Ascending aorta (tissue), 2 donors: ENCODE data around the gene KANSL2. TPM values are rescaled to one million over a fixed set of nuclear protein-coding genes. Genes with fewer than 3 reads are reported as not detected.
"Not testable (repeated sequence)": the region's sequence is repeated elsewhere in the genome, so short reads cannot be mapped to it uniquely, and the experiment has no call there.

Experiments used
- DNase-seq, 2 donors: peaks; one replicate each; pipeline ENCODE4 v3.0.0-alpha.2; 2019; ENCODE audit warnings: low spot score in 2 of 2
- H3K27ac ChIP-seq, 2 donors: fragments of 200-600 bp; sonication (generic); one replicate each; pipeline ENCODE4 v1.5.1; 2016 to 2017; ENCODE audit warnings: mild to moderate bottlenecking in 1 of 2
- H3K27me3 ChIP-seq: fragments of 200-600 bp; sonication (generic); one replicate; pipeline ENCODE4 v1.5.1; 2017
- H3K36me3 ChIP-seq, 2 donors: fragments of 200-600 bp; sonication (generic); one replicate each; pipeline ENCODE4 v1.5.1; 2016
- H3K4me1 ChIP-seq, 2 donors: fragments of 200-600 bp; sonication (generic); one replicate each; pipeline ENCODE4 v1.5.1; 2016 to 2017; ENCODE audit warnings: mild to moderate bottlenecking in 1 of 2
- H3K4me3 ChIP-seq, 2 donors: fragments of 200-600 bp; sonication (generic); one replicate each; pipeline ENCODE4 v1.5.1; 2016 to 2017; ENCODE audit warnings: mild to moderate bottlenecking in 1 of 2
- H3K9me3 ChIP-seq, 2 donors: fragments of 200-600 bp; sonication (generic); one replicate each; pipeline ENCODE4 v1.5.1; 2016
- intact Hi-C: fragments of 100-400 bp; cut with DNase I; formaldehyde crosslinking; loops from one replicate; pipeline ENCODE4 v1.15.1; 2023
- total RNA-seq: library from RNA; depleted of rRNA; stranded (reverse); fragments of >200 nt; gene quantifications from one replicate; pipeline ENCODE4 v1.1.0, GENCODE V29; 2016
- TF ChIP-seq, protein P1 (sequence below), 3 experiments: fragments of 200-600 bp in 2 of 3; fragments of 450-650 bp in 1 of 3; sonication (generic) in 2 of 3; IDR thresholded peaks; one replicate each; pipeline ENCODE4 v1.5.1; 2016 to 2019; ENCODE audit warnings: antibody characterized with exemption in 3 of 3, mild to moderate bottlenecking in 1 of 3, moderate library complexity in 1 of 3

Gene KANSL2
- total RNA-seq, 1 donor from 2014 or later: 30.1 TPM

- H3K9me3 ChIP-seq: no peaks in the 10 kb centered on the region
- TF ChIP-seq, protein P1, sequence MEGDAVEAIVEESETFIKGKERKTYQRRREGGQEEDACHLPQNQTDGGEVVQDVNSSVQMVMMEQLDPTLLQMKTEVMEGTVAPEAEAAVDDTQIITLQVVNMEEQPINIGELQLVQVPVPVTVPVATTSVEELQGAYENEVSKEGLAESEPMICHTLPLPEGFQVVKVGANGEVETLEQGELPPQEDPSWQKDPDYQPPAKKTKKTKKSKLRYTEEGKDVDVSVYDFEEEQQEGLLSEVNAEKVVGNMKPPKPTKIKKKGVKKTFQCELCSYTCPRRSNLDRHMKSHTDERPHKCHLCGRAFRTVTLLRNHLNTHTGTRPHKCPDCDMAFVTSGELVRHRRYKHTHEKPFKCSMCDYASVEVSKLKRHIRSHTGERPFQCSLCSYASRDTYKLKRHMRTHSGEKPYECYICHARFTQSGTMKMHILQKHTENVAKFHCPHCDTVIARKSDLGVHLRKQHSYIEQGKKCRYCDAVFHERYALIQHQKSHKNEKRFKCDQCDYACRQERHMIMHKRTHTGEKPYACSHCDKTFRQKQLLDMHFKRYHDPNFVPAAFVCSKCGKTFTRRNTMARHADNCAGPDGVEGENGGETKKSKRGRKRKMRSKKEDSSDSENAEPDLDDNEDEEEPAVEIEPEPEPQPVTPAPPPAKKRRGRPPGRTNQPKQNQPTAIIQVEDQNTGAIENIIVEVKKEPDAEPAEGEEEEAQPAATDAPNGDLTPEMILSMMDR (IDR thresholded peaks at IDR 0.05): no peak
- H3K27me3 ChIP-seq: no peaks in the 10 kb centered on the region
- DNase-seq: no peak
- H3K4me3 ChIP-seq: no peak overlapping the region
- intact Hi-C loops: no loop called here
- peaks cover 0 to 18% of the 10 kb centered on the region in 2 donors for H3K36me3 ChIP-seq
- no peak overlapping the region for H3K27ac ChIP-seq
- H3K4me1 ChIP-seq: no peaks in the 10 kb centered on the region
Observed at GRCh38 chr12:48640854-48641253, 41.2 kb downstream of the KANSL2 start.

DNA sequence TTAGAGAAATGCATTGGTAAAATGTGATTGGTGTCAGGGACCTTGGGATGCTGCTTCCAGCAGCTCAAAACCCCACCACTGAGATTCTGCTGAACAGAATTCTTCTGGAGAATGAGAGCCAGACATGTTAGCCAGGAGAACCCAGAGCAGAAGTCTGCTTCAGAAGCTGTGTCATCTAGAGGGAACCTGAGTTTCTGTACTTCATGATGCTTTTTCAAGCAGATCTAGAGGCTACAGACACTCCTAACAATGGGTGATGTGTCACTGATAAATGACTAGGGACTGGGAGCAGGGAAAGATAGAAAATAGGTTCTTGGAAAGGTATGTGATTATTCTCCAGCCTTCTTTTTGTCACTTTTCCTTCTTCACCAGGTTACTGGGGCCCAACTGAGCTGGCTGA is 41.6 kb downstream of the KANSL2 start:
- Histone ChIP-seq H3K9me3 (no peaks in the 10 kb centered on the region), H3K36me3 (peaks cover 0 to 18% of the 10 kb centered on the region in 2 donors), H3K27ac (no peak overlapping the region), H3K4me3 (no peak overlapping the region), H3K27me3 (no peaks in the 10 kb centered on the region), H3K4me1 (no peaks in the 10 kb centered on the region)
- DNase-seq: no peak
- intact Hi-C loops: no loop called here
- TF ChIP-seq, protein P1 (IDR thresholded peaks at IDR 0.05): no peak

- no peaks in the 10 kb centered on the region for H3K36me3 ChIP-seq
- no peak overlapping the region for H3K27ac ChIP-seq
- H3K4me1 ChIP-seq: no peaks in the 10 kb centered on the region
- H3K9me3 ChIP-seq: no peaks in the 10 kb centered on the region
- TF ChIP-seq, protein P1 (IDR thresholded peaks at IDR 0.05): no peak
- no peak for DNase-seq
- H3K27me3 ChIP-seq: no peaks in the 10 kb centered on the region
- intact Hi-C loops: no loop called here
- H3K4me3 ChIP-seq: no peak overlapping the region
Observed at GRCh38 chr12:48631071-48631470, 51.0 kb downstream of the KANSL2 start.

DNA sequence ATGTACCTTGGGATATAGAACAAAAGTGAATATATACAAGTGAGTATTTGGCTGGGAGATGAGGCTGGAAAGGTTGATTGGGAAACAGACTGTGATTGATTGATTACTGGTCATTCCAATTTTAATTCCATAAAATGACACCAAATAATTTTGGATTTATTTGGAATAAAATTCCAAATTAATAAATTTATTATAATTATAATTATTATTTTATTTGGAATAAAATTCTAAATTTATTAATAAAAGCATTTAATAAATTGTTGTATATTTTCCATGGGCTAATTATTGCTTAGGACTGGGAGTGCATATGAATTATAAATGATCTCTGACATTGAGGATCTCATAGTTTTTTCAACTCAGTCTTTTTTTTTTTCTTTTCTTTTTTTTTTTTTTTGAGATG is 51.7 kb downstream of the KANSL2 start:
- no peak for DNase-seq
- Histone ChIP-seq H3K27me3 (no peaks in the 10 kb centered on the region), H3K9me3 (no peaks in the 10 kb centered on the region), H3K4me1 (no peaks in the 10 kb centered on the region), H3K36me3 (no peaks in the 10 kb centered on the region), H3K4me3 (no peak overlapping the region), H3K27ac (no peak overlapping the region)
- intact Hi-C loops: no loop called here
- TF ChIP-seq, protein P1 (IDR thresholded peaks at IDR 0.05): no peak

DNA sequence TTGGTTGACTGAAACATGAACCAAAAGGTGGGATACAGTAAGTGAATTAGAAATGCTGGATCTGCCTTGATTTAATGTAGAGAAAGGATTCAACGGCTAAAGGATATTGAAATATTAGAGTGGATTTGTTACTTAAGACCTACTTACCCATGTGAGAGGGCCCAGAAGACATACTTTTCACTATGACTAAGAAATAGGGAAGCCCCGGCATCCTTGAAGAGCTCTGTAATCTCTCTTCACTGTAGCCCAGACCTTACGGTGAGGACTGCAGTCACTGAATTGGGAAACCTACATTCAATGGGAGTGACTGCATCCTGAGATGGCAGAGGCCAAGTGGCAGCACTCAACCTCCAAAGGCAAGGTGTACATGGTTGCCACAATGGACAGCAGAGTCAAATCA is 52.5 kb downstream of the KANSL2 start:
- no peaks in the 10 kb centered on the region for H3K4me1 ChIP-seq
- no peaks in the 10 kb centered on the region for H3K36me3 ChIP-seq
- no peaks in the 10 kb centered on the region for H3K9me3 ChIP-seq
- no peak overlapping the region for H3K27ac ChIP-seq
- DNase-seq: no peak
- intact Hi-C loops: no loop called here
- no peaks in the 10 kb centered on the region for H3K27me3 ChIP-seq
- TF ChIP-seq, protein P1 (IDR thresholded peaks at IDR 0.05): no peak
- no peak overlapping the region for H3K4me3 ChIP-seq

- no peaks in the 10 kb centered on the region for H3K36me3 ChIP-seq
- intact Hi-C loops: no loop called here
Observed at GRCh38 chr12:48627556-48627955, 54.5 kb downstream of the KANSL2 start.

DNA sequence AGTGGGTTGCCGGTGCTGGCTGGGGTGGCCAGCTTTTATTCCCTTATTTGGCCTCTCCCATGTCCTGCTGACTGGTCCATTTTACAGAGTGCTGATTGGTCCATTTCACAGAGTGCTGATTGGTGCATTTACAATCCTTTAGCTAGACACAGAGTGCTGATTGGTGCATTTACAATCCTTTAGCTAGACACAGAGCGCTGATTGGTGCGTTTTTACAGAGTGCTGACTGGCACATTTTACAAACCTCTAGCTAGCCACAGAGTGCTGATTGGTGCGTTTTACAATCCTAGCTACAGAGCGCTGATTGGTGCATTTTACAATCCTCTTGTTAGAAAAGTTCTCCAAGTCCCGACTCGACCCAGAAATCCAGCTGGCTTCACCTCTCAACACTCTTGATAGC is 59.0 kb downstream of the KANSL2 start:
- H3K27me3 ChIP-seq, H3K4me3 ChIP-seq, H3K36me3 ChIP-seq, H3K9me3 ChIP-seq, intact Hi-C loops, H3K27ac ChIP-seq, DNase-seq, H3K4me1 ChIP-seq: not testable (repeated sequence)

More at GRCh38 chr12:48627556-48627955, 54.5 kb downstream of the KANSL2 start:
- Histone ChIP-seq H3K27ac (no peak overlapping the region), H3K9me3 (no peaks in the 10 kb centered on the region), H3K27me3 (no peaks in the 10 kb centered on the region), H3K4me3 (no peak overlapping the region), H3K4me1 (no peaks in the 10 kb centered on the region)
- TF ChIP-seq, protein P1 (IDR thresholded peaks at IDR 0.05): no peak
- DNase-seq: no peak
